Fibroblast of the conjunctiva (primary cell): Measurements from ENCODE around the gene ERMARD.

Experiments used
- DNase-seq: peaks from one replicate; pipeline ENCODE4 v3.0.0-alpha.2; 2010; ENCODE audit warnings: low read depth

ERMARD gene

GRCh38 chr6:169825558-169826225 is 74.3 kb downstream of the ERMARD start:
- DNase-seq: no peak

GRCh38 chr6:169826697-169827096 is 75.3 kb downstream of the ERMARD start:
- DNase-seq: no peak

GRCh38 chr6:169827290-169827717 is 75.9 kb downstream of the ERMARD start:
- no peak for DNase-seq

GRCh38 chr6:169828176-169828575 is 76.8 kb downstream of the ERMARD start:
- DNase-seq: no peak

GRCh38 chr6:169829786-169830185 is 78.4 kb downstream of the ERMARD start:
- no peak for DNase-seq

- no peak for DNase-seq
These were observed 79.5 kb downstream of the ERMARD start for GRCh38 chr6:169830876-169831275.
